K562 (cell line): Measurements from ENCODE around the gene COG7. TPM values are rescaled to one million over a fixed set of nuclear protein-coding genes. Genes with fewer than 3 reads are reported as not detected.

Source experiments
- ATAC-seq: fragments of 200-7000 bp; cut with Tn5 transposase; 3 replicates; pipeline ENCODE4 v1.9.1; 2020; ENCODE audit warnings: moderate library complexity
- BruUV-seq: library from RNA; stranded (reverse); fragments of 400-500 nt; replicated peaks from 2 replicates; lab custom pipeline; 2021; lab: Mats Ljungman, UMichigan
- CTCF ChIA-PET: fragments of 300-600 bp; formaldehyde crosslinking; extraction: SDS; loops from one replicate; lab custom pipeline; 2021; ENCODE audit warnings: low intra/inter-chr PET ratio; lab: Yijun Ruan, JAX
- POLR2A ChIA-PET: fragments of 300-600, 350-650 bp; sonication (Branson Sonifier 250); formaldehyde crosslinking; extraction: SDS; loops from one replicate; lab custom pipeline; 2021; ENCODE audit warnings: antibody characterized with exemption, inconsistent platforms; lab: Yijun Ruan, JAX
- DNase-seq, 4 experiments: peaks; one replicate each; pipeline versions ENCODE4 v3.0.0 to v3.0.0-alpha.2; 2011 to 2018; ENCODE audit warnings: low spot score in 3 of 4, mixed read lengths in 3 of 4; ENCODE audit errors: extremely low read depth in 1 of 4
- FAIRE-seq: peaks from 2 replicates; lab custom pipeline; 2011; peaks lifted over from hg19 to GRCh38; lab: Jason Lieb, UNC
- H2AFZ ChIP-seq: 2 replicates; pipeline ENCODE4 v1.6.0; 2011; ENCODE audit warnings: low read depth, low read length, control low read depth, inconsistent platforms
- H3K27ac ChIP-seq: fragments of 200-600 bp; 3 replicates; pipeline ENCODE4 v1.8.0; 2011; ENCODE audit warnings: low read depth, mild to moderate bottlenecking, control low read depth, inconsistent platforms, low read length, moderate library complexity, mixed read lengths; ENCODE audit errors: extremely low read depth
- H3K27me3 ChIP-seq, 2 experiments: fragments of 300-600 bp in 1 of 2; 2 replicates in 1 of 2; 3 replicates in 1 of 2; pipeline versions ENCODE4 v1.6.0 to v1.8.0; 2011; ENCODE audit warnings: inconsistent platforms in 2 of 2, low read length in 2 of 2, mild to moderate bottlenecking in 1 of 2, mixed read lengths in 1 of 2, moderate library complexity in 1 of 2; ENCODE audit not compliant: control insufficient read depth in 2 of 2, insufficient read depth in 2 of 2
- H3K36me3 ChIP-seq: fragments of 300-600 bp; 3 replicates; pipeline ENCODE4 v1.8.0; 2011; ENCODE audit warnings: mild to moderate bottlenecking, low read length, inconsistent platforms; ENCODE audit not compliant: control insufficient read depth, insufficient read depth
- H3K4me1 ChIP-seq, 2 experiments: fragments of 200-600 bp in 1 of 2; replicated peaks in 1 of 2; 2 replicates in 1 of 2; 3 replicates in 1 of 2; pipeline versions ENCODE4 v1.5.1 to v1.8.0; 2011; ENCODE audit warnings: inconsistent platforms in 2 of 2, low read length in 2 of 2, mild to moderate bottlenecking in 1 of 2, mixed read lengths in 1 of 2, moderate library complexity in 1 of 2; ENCODE audit not compliant: control insufficient read depth in 2 of 2, insufficient read depth in 2 of 2
- H3K4me2 ChIP-seq: 2 replicates; pipeline ENCODE4 v1.6.1; 2011; ENCODE audit warnings: low read length, control low read depth, inconsistent platforms, mixed read lengths; ENCODE audit not compliant: insufficient read depth
- H3K4me3 ChIP-seq: fragments of 200-600 bp; sonication (generic), shearing (Covaris generic); 2 replicates; pipeline ENCODE4 v1.5.1; 2016; ENCODE audit warnings: control low read depth, inconsistent platforms
- H3K79me2 ChIP-seq: fragments of 200-600 bp; 3 replicates; pipeline ENCODE4 v1.8.0; 2011; ENCODE audit warnings: low read length, inconsistent platforms; ENCODE audit not compliant: control insufficient read depth, insufficient read depth
- H3K9ac ChIP-seq, 2 experiments: 2 replicates each; pipeline versions ENCODE4 v1.6.0 to v1.6.1; 2011; ENCODE audit warnings: low read depth in 2 of 2, low read length in 2 of 2, control low read depth in 1 of 2, inconsistent platforms in 1 of 2, mild to moderate bottlenecking in 1 of 2, mixed read lengths in 1 of 2; ENCODE audit not compliant: insufficient read depth in 1 of 2
- H3K9me1 ChIP-seq: one replicate; pipeline ENCODE4 v1.6.0; 2011; ENCODE audit warnings: inconsistent platforms, mild to moderate bottlenecking, low read length, moderate library complexity; ENCODE audit not compliant: control insufficient read depth, insufficient read depth
- H3K9me3 ChIP-seq: replicated peaks from 2 replicates; pipeline ENCODE4 v1.5.1; 2011; ENCODE audit warnings: low read depth, low read length, inconsistent platforms; ENCODE audit not compliant: control insufficient read depth, insufficient read depth
- H4K20me1 ChIP-seq: replicated peaks from 2 replicates; pipeline ENCODE4 v1.6.1; 2011; ENCODE audit warnings: low read length, inconsistent platforms, mixed read lengths; ENCODE audit not compliant: control insufficient read depth, insufficient read depth
- CHD1 ChIP-seq: fragments of 200-600 bp; sonication (generic); IDR thresholded peaks from one replicate; pipeline ENCODE4 v1.6.1; 2012; ENCODE audit warnings: mild to moderate bottlenecking, moderate library complexity, low read length, inconsistent platforms
- HCFC1 ChIP-seq: IDR thresholded peaks from 2 replicates; pipeline ENCODE4 v1.6.1; 2012; ENCODE audit warnings: low read depth, low read length, improper control_type of control experiment
- KDM1A ChIP-seq, 2 experiments: fragments of 450-650 bp; IDR thresholded peaks; 2 replicates each; pipeline ENCODE4 v1.6.1; 2016; ENCODE audit warnings: mild to moderate bottlenecking in 2 of 2
- MNT ChIP-seq, 2 experiments: fragments of 450-650 bp; conservative IDR thresholded peaks; 2 replicates each; pipeline ENCODE4 v1.6.1; 2017; ENCODE audit warnings: mild to moderate bottlenecking in 2 of 2, moderate library complexity in 2 of 2
- NBN ChIP-seq: fragments of 450-650 bp; IDR thresholded peaks from 2 replicates; pipeline ENCODE4 v1.6.1; 2016; ENCODE audit warnings: low read depth, mild to moderate bottlenecking
- SMARCA4 ChIP-seq: fragments of 450-650 bp; IDR thresholded peaks from 2 replicates; pipeline ENCODE4 v1.6.1; 2016
- TCFL5 ChIP-seq: fragments of 250-450 bp; sonication (Bioruptor Pico); conservative IDR thresholded peaks from 2 replicates; pipeline ENCODE4 v1.6.1; 2021; ENCODE audit warnings: mild to moderate bottlenecking, moderate library complexity, matching md5 sums
- UBTF ChIP-seq, 2 experiments: IDR thresholded peaks; 2 replicates each; pipeline ENCODE4 v1.6.1; 2012; ENCODE audit warnings: improper control_type of control experiment in 2 of 2, low read depth in 2 of 2, low read length in 2 of 2, borderline replicate concordance in 1 of 2
- ZFP30 ChIP-seq: fragments of 250-450 bp; sonication (Bioruptor Pico); IDR thresholded peaks from 2 replicates; pipeline ENCODE4 v1.8.0; 2022; ENCODE audit warnings: moderate library complexity, mild to moderate bottlenecking, inconsistent platforms, borderline replicate concordance
- ZNF3 ChIP-seq: fragments of 250-450 bp; sonication (Bioruptor Pico); IDR thresholded peaks from 2 replicates; pipeline ENCODE4 v1.5.0; 2021; ENCODE audit warnings: mild to moderate bottlenecking, moderate library complexity
- ZNF699 ChIP-seq: fragments of 250-450 bp; sonication (Bioruptor Pico); IDR thresholded peaks from 2 replicates; pipeline ENCODE4 v1.8.0; 2021; ENCODE audit warnings: mild to moderate bottlenecking, moderate library complexity; ENCODE audit not compliant: insufficient replicate concordance
- WGBS: fragments of 100-300 bp; shearing (Covaris generic); methylation state at CpG from one replicate; pipeline ENCODE4 v1.1.6; 2016; ENCODE audit warnings: low coverage, mixed read lengths; ENCODE audit not compliant: insufficient coverage; ENCODE audit errors: missing lambda C conversion rate; 5-methylcytosine and 5-hydroxymethylcytosine counted together
- in situ Hi-C: fragments of 300-500 bp; cut with MboI; formaldehyde crosslinking; loops from 4 replicates; pipeline ENCODE4 v1.15.0; 2018; ENCODE audit warnings: inconsistent platforms, mixed read lengths
- intact Hi-C: fragments of 100-400 bp; cut with micrococcal nuclease; formaldehyde crosslinking; loops from 2 replicates; pipeline ENCODE4 v1.14.2; 2022
- polyA plus RNA-seq, 8 experiments: library from polyadenylated mRNA; depleted of rRNA in 4 of 8; stranded (reverse) in 5 of 8; unstranded in 3 of 8; fragments of >200 nt; fragmentation: Nextera tagmentation in 2 of 8; fragmentation: Illumina TruSeq in 1 of 8; extraction: Ambion mirVana in 2 of 8; extraction: Trizol in 1 of 8; gene quantifications; 2 replicates each; pipeline versions ENCODE4 v1.2.1 to v1.2.3, GENCODE V29; 2011 to 2014; ENCODE audit warnings: inconsistent platforms in 1 of 8, missing spikeins in 1 of 8
- total RNA-seq, 7 experiments: library from RNA; depleted of rRNA in 6 of 7; stranded (reverse); fragments of >200 nt in 6 of 7; fragmentation: Illumina TruSeq in 2 of 7; extraction: Trizol in 2 of 7; gene quantifications; 2 replicates each; pipeline versions ENCODE4 v1.2.1 to v1.2.3, GENCODE V29; 2011 to 2021; ENCODE audit warnings: low replicate concordance in 1 of 7

Gene COG7
- total and polyA plus RNA-seq, 9 of the 15 experiments (the other 6 are each of a cell fraction or from before 2014, with no cell fraction given), result 3.8 to 17.6 (median 13.4) TPM

GRCh38 chr16:23416816-23417215, 36.2 kb downstream of the COG7 start:
- Histone ChIP-seq H2AFZ (no peak overlapping the region), H3K27ac (no peak overlapping the region), H3K9me3 (no peaks in the 10 kb centered on the region), H3K4me1 (no peaks in the 10 kb centered on the region), H3K9me1 (no peaks in the 10 kb centered on the region), H3K27me3 (no peaks in the 10 kb centered on the region), H3K4me3 (no peak overlapping the region), H3K36me3 (peaks cover 42% of the 10 kb centered on the region), H3K79me2 (no peaks in the 10 kb centered on the region), H3K4me2 (no peak overlapping the region), H3K9ac (no peak overlapping the region), H4K20me1 (0 out of 2 replicates have a peak, but pooled peaks cover 2% of the 10 kb centered on the region)
- ChIA-PET POLR2A (no interaction called here), CTCF (no interaction called here)
- WGBS, result 73% methylated on average over 5 of the region's 7 CpGs
- ATAC-seq (no peak), DNase-seq (no peak), FAIRE-seq (no peak)
- in situ Hi-C loops (no loop called here), intact Hi-C loops (no loop called here)
- BruUV-seq, result no TSS peak
- TF ChIP-seq SMARCA4, result no peak
- no peak for TF ChIP-seq TCFL5 (CRISPR knock-in tag)
- no peak for TF ChIP-seq NBN
- no peak for TF ChIP-seq CHD1
- no peak for TF ChIP-seq KDM1A (IDR thresholded peaks at IDR 0.05)
- TF ChIP-seq ZFP30 (CRISPR knock-in tag), result no peak
- TF ChIP-seq ZNF699, result no peak
- no peak for TF ChIP-seq HCFC1
- TF ChIP-seq MNT (conservative IDR thresholded peaks at IDR 0.05), result no peak
- TF ChIP-seq UBTF (IDR thresholded peaks at IDR 0.05; ENCODE audit: borderline replicate concordance in 1 of 2, low read depth in 2 of 2, low read length in 2 of 2), result no peak
- TF ChIP-seq ZNF3 (CRISPR knock-in tag), result no peak
